Activated CD4-positive, alpha-beta memory T cell treated with anti-CD3 and anti-CD28 coated beads, Interleukin-2, amount 10 ng/mL, durations not matched to agents 7 days and 5 days (primary cell): ENCODE measurements around the gene PRR14L. TPM values are rescaled to one million over a fixed set of nuclear protein-coding genes. Genes with fewer than 3 reads are reported as not detected.
"Not testable (repeated sequence)": the region's sequence is repeated elsewhere in the genome, so short reads cannot be mapped to it uniquely, and the experiment has no call there.

ENCODE experiments used
- CTCF ChIA-PET: fragments of 350-600 bp; sonication (Branson Sonifier 250); formaldehyde crosslinking; loops from one replicate; lab custom pipeline; 2021; ENCODE audit warnings: antibody characterized with exemption, inconsistent platforms; lab: Charles Lee
- POLR2A ChIA-PET: fragments of 350-600 bp; sonication (Branson Sonifier 250); formaldehyde crosslinking; loops from one replicate; lab custom pipeline; 2021; ENCODE audit warnings: antibody characterized with exemption; lab: Charles Lee
- DNase-seq: peaks from one replicate; pipeline ENCODE4 v3.0.0-alpha.2; 2020
- H3K27ac Mint-ChIP-seq: one replicate; pipeline ENCODE4 v1.8.0; 2021; ENCODE audit warnings: mild to moderate bottlenecking, mixed read lengths
- H3K27me3 Mint-ChIP-seq: one replicate; pipeline ENCODE4 v1.8.0; 2021; ENCODE audit warnings: mixed read lengths
- H3K36me3 Mint-ChIP-seq: one replicate; pipeline ENCODE4 v1.8.0; 2021; ENCODE audit warnings: low read depth, mixed read lengths
- H3K4me1 Mint-ChIP-seq: one replicate; pipeline ENCODE4 v1.8.0; 2021; ENCODE audit warnings: mixed read lengths
- H3K4me3 Mint-ChIP-seq: one replicate; pipeline ENCODE4 v1.8.0; 2021; ENCODE audit warnings: mild to moderate bottlenecking, mixed read lengths
- H3K9me3 Mint-ChIP-seq: one replicate; pipeline ENCODE4 v1.8.0; 2021; ENCODE audit warnings: mixed read lengths
- total RNA-seq, 2 experiments: library from RNA; stranded (reverse); gene quantifications; one replicate each; pipeline ENCODE4 v1.2.3, GENCODE V29; 2021

PRR14L gene
- total RNA-seq, 2 experiments from 2014 or later: 56.3 to 61.3 TPM

DNA sequence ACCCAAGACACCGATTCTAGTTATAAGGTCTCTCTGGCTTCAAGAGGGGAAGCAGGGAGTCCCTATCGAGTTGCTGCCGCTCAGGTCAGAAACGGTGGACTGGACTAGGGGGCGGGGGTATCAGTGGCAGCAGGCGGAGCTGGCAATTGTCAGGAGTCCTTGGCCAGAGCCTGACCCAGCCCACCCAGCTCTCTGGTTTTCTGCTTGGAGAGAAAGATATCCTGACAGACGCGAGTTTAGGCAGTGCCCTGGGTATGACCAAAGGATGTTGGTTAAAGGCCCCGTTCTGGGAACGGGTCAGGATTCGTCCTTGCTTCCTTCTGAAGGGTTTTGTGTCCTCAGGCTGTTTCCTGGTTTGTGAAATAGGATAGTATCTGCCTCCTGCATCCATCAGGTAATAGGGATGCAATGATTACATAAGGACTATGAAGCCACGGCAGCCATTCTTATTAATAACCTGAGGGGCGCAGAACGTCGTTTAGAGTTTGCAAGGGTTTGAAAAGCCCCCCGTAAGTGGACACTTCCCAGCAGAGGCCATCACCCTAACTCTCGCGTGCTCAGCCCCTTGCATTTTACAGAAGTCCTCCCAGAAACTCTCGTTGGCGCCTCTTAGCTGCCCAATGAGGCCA lies 3.2 kb upstream of the PRR14L start:
- Mint-ChIP-seq H3K4me3 (peak overlapping the region; percentile 92), H3K36me3 (peaks cover 7% of the 10 kb centered on the region), H3K27ac (peak overlapping the region; percentile 97), H3K27me3 (no peaks in the 10 kb centered on the region), H3K4me1 (peaks cover 57% of the 10 kb centered on the region), H3K9me3 (no peaks in the 10 kb centered on the region)
- no peak for DNase-seq
- CTCF ChIA-PET: interaction anchor here (0.7 to 2.0 kb wide), 5 partner anchors 15 to 234 kb away, joined by 3 to 8 read pairs (median 6); partner anchors contain the start of gene PISD
- POLR2A ChIA-PET: interaction anchor here (0.8 to 2.7 kb wide), 16 partner anchors 7 to 722 kb away, joined by 3 to 30 read pairs (median 5); partner anchors contain the start of genes FBXO7, PATZ1, PISD and YWHAH

DNA sequence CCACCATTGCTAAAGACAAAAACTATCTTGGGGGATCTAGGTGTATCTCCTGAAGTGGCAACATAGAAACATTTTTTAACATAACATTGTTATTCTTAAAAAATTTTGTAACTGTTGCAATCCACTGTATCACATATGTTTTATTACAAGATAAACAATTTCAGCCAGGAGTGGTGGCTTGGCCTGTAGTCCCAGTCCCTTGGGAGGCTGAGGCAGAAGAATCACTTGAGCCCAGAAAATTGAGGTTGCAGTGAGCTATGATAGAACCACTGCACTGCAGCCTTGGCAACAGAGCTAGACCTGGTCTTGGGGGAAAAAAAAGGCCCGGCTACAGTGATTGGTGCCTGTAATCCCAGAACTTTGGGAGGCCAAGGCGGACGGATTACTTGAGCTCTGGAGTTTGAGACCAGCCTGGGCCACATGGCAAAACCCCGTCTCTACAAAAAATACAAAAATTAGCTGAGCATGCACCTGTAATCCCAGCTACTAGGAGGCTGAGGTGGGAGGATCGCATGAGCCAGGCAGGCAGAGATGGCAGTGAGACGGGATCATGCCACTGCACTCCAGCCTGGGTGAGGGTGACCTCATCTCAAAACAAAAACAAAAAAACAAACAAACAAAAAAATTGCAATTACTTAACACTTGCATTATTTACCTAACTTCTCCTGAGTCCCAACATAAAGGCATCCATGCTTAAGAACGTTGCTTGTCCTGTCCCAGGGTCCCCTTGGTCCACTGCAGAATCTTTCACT lies 2.3 kb upstream of the PRR14L start:
- peaks cover 14% of the 10 kb centered on the region for H3K36me3 Mint-ChIP-seq
- CTCF ChIA-PET: interaction anchor here (1.8 to 2.0 kb wide), 2 partner anchors 87 to 91 kb away, joined by 6 to 8 read pairs; partner anchors contain the start of gene PISD
- peaks cover 66% of the 10 kb centered on the region for H3K4me1 Mint-ChIP-seq
- POLR2A ChIA-PET: interaction anchor here (0.7 to 2.7 kb wide), 8 partner anchors 8 to 722 kb away, joined by 3 to 30 read pairs (median 6); partner anchors contain the start of genes FBXO7, PISD and YWHAH
- DNase-seq: no peak
- H3K27me3 Mint-ChIP-seq: no peaks in the 10 kb centered on the region
- peak overlapping the region; percentile 97 for H3K27ac Mint-ChIP-seq
- peak overlapping the region; percentile 92 for H3K4me3 Mint-ChIP-seq
- no peaks in the 10 kb centered on the region for H3K9me3 Mint-ChIP-seq

DNA sequence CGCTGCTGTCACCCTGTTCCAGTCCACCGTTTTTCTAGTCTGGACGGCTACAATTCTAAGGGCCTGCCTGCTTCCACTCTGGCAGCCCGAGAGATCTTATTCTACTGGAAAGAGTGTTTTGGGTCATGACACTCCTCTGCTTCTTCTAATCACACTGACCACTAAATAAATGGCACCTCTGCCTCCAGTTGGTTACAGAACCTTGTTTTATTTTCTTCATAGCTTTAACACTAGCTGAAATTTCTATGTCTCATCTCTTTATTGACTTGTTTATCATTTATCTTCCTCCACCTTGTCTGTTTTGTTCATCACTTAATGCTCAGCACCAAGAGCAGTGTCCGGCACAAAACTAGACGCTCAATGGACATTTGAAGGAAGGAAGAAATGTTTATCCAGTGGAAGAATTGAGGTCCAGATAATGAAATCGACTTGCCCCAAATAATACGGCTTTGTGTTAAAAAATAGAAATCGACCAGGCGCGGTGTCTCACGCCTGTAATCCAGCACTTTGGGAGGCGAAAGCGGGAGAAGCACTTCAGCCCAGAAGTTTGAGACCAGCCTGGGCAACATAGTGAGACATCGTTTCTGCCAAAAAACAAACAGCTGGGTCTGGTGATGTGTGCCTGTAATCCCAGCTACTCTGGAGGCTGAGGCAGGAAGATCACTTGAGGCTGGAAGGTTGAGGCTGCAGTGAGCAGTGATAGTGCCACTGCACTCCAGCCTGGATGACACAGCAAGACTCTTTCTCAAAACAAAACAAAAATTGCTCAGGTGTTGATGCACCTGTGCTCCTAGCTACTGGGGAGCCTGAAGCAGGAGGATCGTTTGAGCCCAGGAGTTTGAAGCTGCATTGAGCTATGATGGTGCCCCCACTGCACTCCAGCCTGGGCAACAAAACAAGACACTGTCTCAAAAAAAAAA lies 693 bp upstream of the PRR14L start:
- H3K27me3 Mint-ChIP-seq: no peaks in the 10 kb centered on the region
- peaks cover 23% of the 10 kb centered on the region for H3K36me3 Mint-ChIP-seq
- H3K9me3 Mint-ChIP-seq: no peaks in the 10 kb centered on the region
- CTCF ChIA-PET: interaction anchor here (0.7 kb wide), 1 partner anchor 811 kb away, joined by 3 read pairs; no protein-coding TSS in a partner anchor
- POLR2A ChIA-PET: interaction anchor here (0.6 to 3.4 kb wide), 5 partner anchors 12 to 106 kb away, joined by 3 to 15 read pairs (median 5); partner anchors contain the start of gene PISD
- peaks cover 68% of the 10 kb centered on the region for H3K4me1 Mint-ChIP-seq
- H3K27ac Mint-ChIP-seq: peak overlapping the region; percentile 86
- peak overlapping the region; percentile 91 for H3K4me3 Mint-ChIP-seq
- no peak for DNase-seq

DNA sequence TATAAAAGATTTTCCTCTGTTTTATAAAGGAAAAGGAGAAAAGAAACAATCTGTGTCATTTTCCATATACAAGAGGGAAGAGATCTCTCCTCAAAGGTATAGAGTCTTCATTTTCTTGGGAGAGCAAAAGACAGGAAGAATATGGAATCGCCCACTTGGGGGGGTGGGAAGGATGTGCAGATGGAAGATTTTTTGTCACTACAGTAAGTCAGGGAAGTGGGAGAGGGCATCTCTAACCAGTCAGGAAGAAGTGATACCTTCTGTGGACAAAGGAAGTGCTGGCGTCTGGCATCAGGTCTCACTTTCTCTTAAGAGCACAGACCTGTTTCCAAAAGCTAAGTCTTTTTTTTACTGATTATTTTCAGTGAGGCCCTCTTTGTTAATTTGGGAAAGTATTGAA lies 1.4 kb downstream of the PRR14L start:
- no peak for DNase-seq
- H3K4me3 Mint-ChIP-seq: peak overlapping the region; percentile 91
- peaks cover 30% of the 10 kb centered on the region for H3K36me3 Mint-ChIP-seq
- H3K4me1 Mint-ChIP-seq: peaks cover 57% of the 10 kb centered on the region
- ChIA-PET POLR2A (interaction anchor here (1.0 to 3.4 kb wide), 5 partner anchors 10 to 195 kb away, joined by 3 to 15 read pairs (median 4); partner anchors contain the start of gene PISD), CTCF (no interaction called here)
- H3K27me3 Mint-ChIP-seq: no peaks in the 10 kb centered on the region
- H3K27ac Mint-ChIP-seq: peak overlapping the region; percentile 86
- H3K9me3 Mint-ChIP-seq: no peaks in the 10 kb centered on the region

DNA sequence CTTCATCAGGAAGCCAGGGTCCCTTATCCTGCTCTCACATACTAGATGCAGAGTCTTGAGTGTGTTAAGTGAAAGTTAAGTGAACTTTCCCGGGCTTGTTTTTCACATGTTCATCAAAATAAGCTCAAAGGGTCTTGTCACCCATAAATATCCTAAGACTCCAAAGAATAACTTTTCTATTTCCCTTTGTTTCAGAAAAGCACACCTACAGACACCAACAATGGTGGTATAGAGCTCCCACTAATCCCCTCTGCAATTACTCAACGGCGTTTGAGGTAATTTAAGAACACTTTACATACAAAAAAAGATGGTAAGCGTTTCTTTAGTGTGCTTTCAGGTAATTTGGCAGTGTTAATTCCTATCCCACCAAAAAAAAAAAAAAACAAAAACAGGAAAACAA lies 2.5 kb downstream of the PRR14L start:
- no peaks in the 10 kb centered on the region for H3K9me3 Mint-ChIP-seq
- CTCF ChIA-PET: interaction anchor here (1.0 to 1.9 kb wide), 2 partner anchors 82 to 223 kb away, joined by 3 to 5 read pairs; no protein-coding TSS in a partner anchor
- no peak overlapping the region for H3K27ac Mint-ChIP-seq
- H3K4me3 Mint-ChIP-seq: no peak overlapping the region
- H3K4me1 Mint-ChIP-seq: peaks cover 50% of the 10 kb centered on the region
- H3K36me3 Mint-ChIP-seq: peaks cover 37% of the 10 kb centered on the region
- DNase-seq: no peak
- POLR2A ChIA-PET: interaction anchor here (1.0 to 3.4 kb wide), 2 partner anchors 81 to 86 kb away, joined by 3 to 15 read pairs; partner anchors contain the start of gene PISD
- no peaks in the 10 kb centered on the region for H3K27me3 Mint-ChIP-seq

DNA sequence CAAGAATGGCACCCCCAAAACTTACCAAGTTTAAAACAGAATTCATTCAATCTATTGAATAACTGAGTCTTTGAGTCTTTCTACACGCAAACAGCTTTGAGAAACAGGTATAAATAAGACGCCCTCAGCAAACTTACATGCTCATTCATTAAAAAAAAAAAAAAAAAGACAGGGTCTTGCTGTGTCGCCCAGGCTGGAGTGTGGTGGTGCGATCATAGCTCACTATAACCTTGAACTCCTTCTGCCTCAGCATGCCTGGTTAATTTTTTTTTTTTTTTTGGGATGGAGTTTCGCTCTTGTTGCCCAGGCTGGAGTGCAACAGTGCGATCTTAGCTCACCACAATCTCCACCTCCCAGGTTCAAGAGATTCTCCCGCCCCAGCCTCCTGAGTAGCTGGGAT lies 6.1 kb downstream of the PRR14L start:
- Mint-ChIP-seq H3K27ac (no peak overlapping the region), H3K4me3 (no peak overlapping the region), H3K9me3 (no peaks in the 10 kb centered on the region), H3K27me3 (no peaks in the 10 kb centered on the region), H3K36me3 (peaks cover 52% of the 10 kb centered on the region), H3K4me1 (peaks cover 54% of the 10 kb centered on the region)
- no peak for DNase-seq
- CTCF ChIA-PET: interaction anchor here (0.7 kb wide), 1 partner anchor 164 kb away, joined by 3 read pairs; no protein-coding TSS in a partner anchor
- POLR2A ChIA-PET: interaction anchor here (2.2 kb wide), 1 partner anchor 9 kb away, joined by 5 read pairs; no protein-coding TSS in a partner anchor

DNA sequence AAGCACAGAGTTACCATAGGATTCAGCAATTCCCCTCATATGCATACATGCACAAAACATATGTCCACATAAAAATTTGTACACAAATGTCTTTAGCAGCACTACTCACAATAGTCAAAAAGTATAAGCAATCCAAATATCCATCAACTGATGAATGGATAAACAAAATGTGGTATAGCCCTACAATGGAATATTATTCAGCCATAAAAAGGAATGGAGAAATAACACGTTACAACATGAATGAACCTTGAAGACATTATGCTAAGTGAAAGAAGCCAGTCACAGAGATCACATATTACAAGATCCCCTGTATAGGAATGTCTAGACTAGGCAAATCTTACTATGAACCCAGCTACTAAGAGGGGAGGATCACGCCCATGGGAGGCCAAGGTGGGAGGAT lies 7.2 kb downstream of the PRR14L start:
- Mint-ChIP-seq H3K36me3 (peaks cover 58% of the 10 kb centered on the region), H3K4me1 (peaks cover 52% of the 10 kb centered on the region), H3K4me3 (no peak overlapping the region), H3K27me3 (no peaks in the 10 kb centered on the region), H3K9me3 (no peaks in the 10 kb centered on the region), H3K27ac (no peak overlapping the region)
- ChIA-PET POLR2A (interaction anchor here (2.2 kb wide), 1 partner anchor 10 kb away, joined by 5 read pairs; no protein-coding TSS in a partner anchor), CTCF (no interaction called here)
- no peak for DNase-seq

DNA sequence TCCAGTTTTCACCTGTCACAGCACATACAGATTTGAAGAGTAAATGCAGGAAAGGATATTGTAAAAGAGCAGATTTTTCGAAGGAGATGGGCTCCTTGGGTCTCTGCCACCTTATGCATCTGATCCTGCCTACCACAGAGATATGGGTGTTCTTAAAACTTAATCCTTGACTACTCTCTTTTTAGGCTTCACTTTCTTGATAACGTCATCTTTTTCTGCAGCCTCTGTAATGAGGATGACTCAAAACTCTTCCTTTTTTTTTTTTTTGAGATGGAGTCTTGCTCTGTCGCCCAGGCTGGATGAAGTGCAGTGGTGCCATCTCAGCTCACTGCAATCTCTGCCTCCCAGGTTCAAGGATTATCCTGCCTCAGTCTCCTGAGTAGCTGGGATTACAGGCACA lies 7.8 kb downstream of the PRR14L start:
- H3K9me3 Mint-ChIP-seq: no peaks in the 10 kb centered on the region
- H3K36me3 Mint-ChIP-seq: peaks cover 53% of the 10 kb centered on the region

DNA sequence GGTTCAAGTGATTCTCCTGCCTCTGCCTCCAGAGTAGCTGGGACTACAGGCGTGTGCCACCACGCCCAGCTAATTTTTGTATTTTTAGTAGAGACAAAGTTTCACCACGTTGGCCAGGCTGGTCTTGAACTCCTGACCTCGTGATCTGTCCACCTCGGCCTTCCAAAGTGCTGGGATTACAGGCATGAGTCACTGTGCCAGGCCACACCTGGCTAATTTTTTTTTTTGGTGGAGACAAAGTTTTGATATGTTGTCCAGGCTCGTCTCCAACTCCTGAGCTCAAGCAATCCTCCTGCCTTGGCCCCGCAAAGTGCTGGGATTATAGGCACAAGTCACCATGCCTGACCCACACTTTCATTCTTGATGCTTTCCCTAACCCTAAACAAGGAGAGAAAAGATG lies 9.6 kb downstream of the PRR14L start:
- H3K36me3 Mint-ChIP-seq: peaks cover 50% of the 10 kb centered on the region
- H3K27me3 Mint-ChIP-seq, DNase-seq, H3K4me3 Mint-ChIP-seq, POLR2A ChIA-PET, H3K27ac Mint-ChIP-seq, CTCF ChIA-PET, H3K9me3 Mint-ChIP-seq: not testable (repeated sequence)
- peaks cover 44% of the 10 kb centered on the region for H3K4me1 Mint-ChIP-seq

More for the DNA sequence above, 7.8 kb downstream of the PRR14L start:
- Mint-ChIP-seq H3K27ac (no peak overlapping the region), H3K4me1 (peaks cover 48% of the 10 kb centered on the region), H3K27me3 (no peaks in the 10 kb centered on the region), H3K4me3 (no peak overlapping the region)
- POLR2A ChIA-PET: no interaction called here
- DNase-seq: no peak
- CTCF ChIA-PET: no interaction called here

DNA sequence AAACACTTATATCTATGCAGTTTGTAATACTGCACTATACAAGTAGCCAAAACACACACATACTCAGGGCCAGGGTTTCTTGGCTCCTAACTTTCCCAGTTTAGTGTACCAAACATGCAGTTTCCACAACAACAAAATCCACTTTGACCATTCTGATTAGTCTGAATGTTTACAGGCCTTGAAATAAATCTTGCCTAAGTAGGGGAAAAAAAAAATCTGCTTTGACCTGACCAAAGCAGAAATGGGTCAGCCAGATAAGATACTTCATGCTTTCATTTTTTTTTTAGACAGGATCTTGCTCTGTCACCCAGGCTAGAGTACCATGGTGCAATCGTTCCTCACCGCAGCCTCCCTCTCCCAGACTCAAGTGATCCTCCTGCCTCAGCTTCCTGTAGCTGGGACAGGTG lies 10.1 kb downstream of the PRR14L start:
- Mint-ChIP-seq H3K4me1 (peaks cover 43% of the 10 kb centered on the region), H3K27ac (no peak overlapping the region), H3K36me3 (peaks cover 52% of the 10 kb centered on the region), H3K4me3 (no peak overlapping the region), H3K27me3 (no peaks in the 10 kb centered on the region), H3K9me3 (no peaks in the 10 kb centered on the region)
- no peak for DNase-seq
- CTCF ChIA-PET: interaction anchor here (1.0 kb wide), 1 partner anchor 9 kb away, joined by 3 read pairs; no protein-coding TSS in a partner anchor
- POLR2A ChIA-PET: interaction anchor here (0.9 kb wide), 1 partner anchor 59 kb away, joined by 4 read pairs; no protein-coding TSS in a partner anchor

DNA sequence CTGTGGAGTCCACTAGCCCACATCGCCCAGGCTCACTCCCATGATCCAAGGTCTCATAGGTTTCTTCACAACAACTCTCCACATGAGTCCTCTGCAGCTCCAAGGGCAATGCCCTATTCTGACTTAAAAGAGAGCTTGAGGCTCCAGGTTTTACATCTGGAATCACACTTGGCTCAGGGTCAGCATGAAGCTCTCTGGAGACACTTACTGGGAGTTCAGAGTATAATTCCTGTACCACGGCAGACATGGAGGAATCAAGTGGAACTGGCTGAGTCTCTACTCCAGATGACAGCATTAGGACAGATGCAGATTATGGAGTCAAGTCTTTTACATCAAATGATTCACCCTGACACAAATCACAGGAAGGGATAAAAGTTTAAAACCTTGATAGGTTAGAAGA lies 11.4 kb downstream of the PRR14L start:
- no peak overlapping the region for H3K4me3 Mint-ChIP-seq
- CTCF ChIA-PET: interaction anchor here (1.2 kb wide), 1 partner anchor 72 kb away, joined by 3 read pairs; no protein-coding TSS in a partner anchor
- no peak for DNase-seq

More for the DNA sequence above, 11.4 kb downstream of the PRR14L start:
- Mint-ChIP-seq H3K36me3 (peaks cover 59% of the 10 kb centered on the region), H3K9me3 (no peaks in the 10 kb centered on the region), H3K27ac (no peak overlapping the region), H3K4me1 (peaks cover 49% of the 10 kb centered on the region), H3K27me3 (no peaks in the 10 kb centered on the region)
- POLR2A ChIA-PET: interaction anchor here (0.6 to 1.7 kb wide), 2 partner anchors 11 to 76 kb away, joined by 3 to 5 read pairs; partner anchors contain the start of genes PISD and PRR14L
